Measurements from ENCODE around the gene ZBTB17.

Gene ZBTB17

DNA sequence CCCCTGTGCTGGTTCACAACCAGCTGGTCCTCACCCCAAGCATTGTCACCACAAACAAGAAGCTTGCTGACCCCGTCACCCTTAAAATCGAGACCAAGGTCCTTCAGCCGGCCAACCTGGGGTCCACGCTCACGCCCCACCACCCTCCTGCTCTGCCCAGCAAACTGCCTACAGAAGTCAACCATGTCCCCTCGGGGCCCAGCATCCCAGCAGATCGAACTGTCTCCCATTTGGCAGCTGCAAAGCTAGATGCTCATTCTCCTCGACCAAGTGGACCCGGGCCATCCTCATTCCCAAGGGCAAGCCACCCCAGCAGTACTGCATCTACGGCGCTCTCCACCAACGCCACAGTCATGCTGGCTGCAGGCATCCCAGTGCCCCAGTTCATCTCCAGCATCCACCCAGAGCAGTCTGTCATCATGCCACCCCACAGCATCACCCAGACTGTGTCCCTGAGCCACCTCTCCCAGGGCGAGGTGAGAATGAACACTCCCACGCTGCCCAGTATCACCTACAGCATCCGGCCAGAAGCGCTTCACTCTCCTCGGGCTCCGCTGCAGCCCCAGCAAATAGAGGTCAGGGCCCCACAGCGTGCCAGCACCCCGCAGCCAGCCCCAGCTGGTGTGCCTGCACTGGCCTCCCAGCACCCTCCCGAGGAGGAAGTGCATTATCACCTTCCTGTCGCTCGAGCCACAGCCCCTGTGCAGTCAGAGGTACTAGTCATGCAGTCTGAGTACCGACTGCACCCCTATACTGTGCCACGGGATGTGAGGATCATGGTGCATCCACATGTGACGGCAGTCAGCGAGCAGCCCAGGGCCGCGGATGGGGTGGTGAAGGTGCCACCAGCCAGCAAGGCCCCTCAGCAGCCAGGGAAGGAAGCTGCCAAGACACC lies 40.6 kb downstream of the ZBTB17 start:
- TF ChIP-seq NFIC (IDR thresholded peaks at IDR 0.05) (no peak), YY1 (IDR thresholded peaks at IDR 0.05; ENCODE audit: low read depth) (no peak), EP300 (IDR thresholded peaks at IDR 0.05; ENCODE audit: borderline replicate concordance) (no peak), CEBPB (IDR thresholded peaks at IDR 0.05) (no peak), TCF12 (IDR thresholded peaks at IDR 0.05; ENCODE audit: low read depth) (no peak)
- TF ChIP-seq, protein P1, sequence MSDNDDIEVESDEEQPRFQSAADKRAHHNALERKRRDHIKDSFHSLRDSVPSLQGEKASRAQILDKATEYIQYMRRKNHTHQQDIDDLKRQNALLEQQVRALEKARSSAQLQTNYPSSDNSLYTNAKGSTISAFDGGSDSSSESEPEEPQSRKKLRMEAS (IDR thresholded peaks at IDR 0.05) = no peak

DNA sequence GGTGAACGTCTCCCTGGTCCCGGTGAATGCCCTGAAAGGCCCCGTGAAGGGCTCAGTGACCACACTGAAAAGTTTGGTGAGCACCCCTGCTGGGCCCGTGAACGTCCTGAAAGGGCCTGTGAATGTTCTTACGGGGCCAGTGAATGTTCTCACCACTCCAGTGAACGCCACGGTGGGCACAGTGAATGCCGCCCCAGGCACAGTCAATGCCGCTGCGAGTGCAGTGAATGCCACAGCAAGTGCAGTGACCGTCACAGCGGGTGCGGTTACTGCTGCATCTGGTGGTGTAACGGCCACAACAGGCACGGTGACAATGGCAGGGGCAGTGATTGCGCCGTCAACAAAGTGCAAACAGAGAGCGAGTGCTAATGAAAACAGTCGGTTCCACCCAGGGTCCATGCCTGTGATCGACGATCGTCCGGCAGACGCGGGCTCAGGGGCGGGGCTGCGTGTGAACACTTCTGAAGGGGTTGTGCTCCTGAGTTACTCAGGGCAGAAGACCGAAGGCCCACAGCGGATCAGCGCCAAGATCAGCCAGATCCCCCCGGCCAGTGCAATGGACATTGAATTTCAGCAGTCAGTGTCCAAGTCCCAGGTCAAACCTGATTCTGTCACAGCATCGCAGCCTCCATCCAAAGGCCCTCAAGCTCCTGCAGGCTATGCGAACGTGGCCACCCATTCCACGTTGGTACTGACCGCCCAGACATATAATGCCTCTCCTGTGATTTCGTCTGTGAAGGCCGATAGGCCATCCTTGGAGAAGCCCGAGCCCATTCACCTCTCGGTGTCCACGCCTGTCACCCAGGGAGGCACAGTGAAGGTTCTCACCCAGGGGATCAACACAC lies 41.5 kb downstream of the ZBTB17 start:
- TF ChIP-seq, protein P1 (IDR thresholded peaks at IDR 0.05) = no peak
- no peak for TF ChIP-seq YY1 (IDR thresholded peaks at IDR 0.05; ENCODE audit: low read depth)

DNA sequence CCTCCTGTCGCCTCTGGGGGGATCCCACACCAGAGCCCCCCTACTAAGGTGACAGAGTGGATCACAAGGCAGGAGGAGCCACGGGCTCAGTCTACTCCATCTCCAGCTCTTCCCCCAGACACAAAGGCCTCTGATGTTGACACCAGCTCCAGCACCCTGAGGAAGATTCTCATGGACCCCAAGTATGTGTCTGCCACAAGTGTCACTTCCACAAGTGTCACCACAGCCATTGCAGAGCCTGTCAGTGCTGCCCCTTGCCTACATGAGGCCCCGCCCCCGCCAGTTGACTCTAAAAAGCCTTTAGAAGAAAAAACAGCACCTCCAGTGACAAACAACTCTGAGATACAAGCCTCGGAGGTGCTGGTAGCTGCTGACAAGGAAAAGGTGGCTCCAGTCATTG lies 42.2 kb downstream of the ZBTB17 start:
- TF ChIP-seq CREB1 (IDR thresholded peaks at IDR 0.05; ENCODE audit: low read depth) = no peak
- TF ChIP-seq, protein P2, sequence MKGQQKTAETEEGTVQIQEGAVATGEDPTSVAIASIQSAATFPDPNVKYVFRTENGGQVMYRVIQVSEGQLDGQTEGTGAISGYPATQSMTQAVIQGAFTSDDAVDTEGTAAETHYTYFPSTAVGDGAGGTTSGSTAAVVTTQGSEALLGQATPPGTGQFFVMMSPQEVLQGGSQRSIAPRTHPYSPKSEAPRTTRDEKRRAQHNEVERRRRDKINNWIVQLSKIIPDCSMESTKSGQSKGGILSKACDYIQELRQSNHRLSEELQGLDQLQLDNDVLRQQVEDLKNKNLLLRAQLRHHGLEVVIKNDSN (IDR thresholded peaks at IDR 0.05) = no peak
- no peak for TF ChIP-seq RAD21 (IDR thresholded peaks at IDR 0.05; ENCODE audit: low read depth)
- TF ChIP-seq TCF12 (IDR thresholded peaks at IDR 0.05; ENCODE audit: low read depth) = no peak
- TF ChIP-seq NFIC (IDR thresholded peaks at IDR 0.05) = no peak
- TF ChIP-seq, protein P1 (IDR thresholded peaks at IDR 0.05) = no peak
- TF ChIP-seq FOXM1 (IDR thresholded peaks at IDR 0.05; ENCODE audit: borderline replicate concordance, low read depth) = no peak
- TF ChIP-seq CEBPB (IDR thresholded peaks at IDR 0.05) = no peak
- TF ChIP-seq TAF1 (IDR thresholded peaks at IDR 0.05; ENCODE audit: low read depth) = no peak
- TF ChIP-seq YY1 (IDR thresholded peaks at IDR 0.05; ENCODE audit: low read depth) = no peak
- no peak for TF ChIP-seq EGR1 (IDR thresholded peaks at IDR 0.05)
- TF ChIP-seq, protein P3, sequence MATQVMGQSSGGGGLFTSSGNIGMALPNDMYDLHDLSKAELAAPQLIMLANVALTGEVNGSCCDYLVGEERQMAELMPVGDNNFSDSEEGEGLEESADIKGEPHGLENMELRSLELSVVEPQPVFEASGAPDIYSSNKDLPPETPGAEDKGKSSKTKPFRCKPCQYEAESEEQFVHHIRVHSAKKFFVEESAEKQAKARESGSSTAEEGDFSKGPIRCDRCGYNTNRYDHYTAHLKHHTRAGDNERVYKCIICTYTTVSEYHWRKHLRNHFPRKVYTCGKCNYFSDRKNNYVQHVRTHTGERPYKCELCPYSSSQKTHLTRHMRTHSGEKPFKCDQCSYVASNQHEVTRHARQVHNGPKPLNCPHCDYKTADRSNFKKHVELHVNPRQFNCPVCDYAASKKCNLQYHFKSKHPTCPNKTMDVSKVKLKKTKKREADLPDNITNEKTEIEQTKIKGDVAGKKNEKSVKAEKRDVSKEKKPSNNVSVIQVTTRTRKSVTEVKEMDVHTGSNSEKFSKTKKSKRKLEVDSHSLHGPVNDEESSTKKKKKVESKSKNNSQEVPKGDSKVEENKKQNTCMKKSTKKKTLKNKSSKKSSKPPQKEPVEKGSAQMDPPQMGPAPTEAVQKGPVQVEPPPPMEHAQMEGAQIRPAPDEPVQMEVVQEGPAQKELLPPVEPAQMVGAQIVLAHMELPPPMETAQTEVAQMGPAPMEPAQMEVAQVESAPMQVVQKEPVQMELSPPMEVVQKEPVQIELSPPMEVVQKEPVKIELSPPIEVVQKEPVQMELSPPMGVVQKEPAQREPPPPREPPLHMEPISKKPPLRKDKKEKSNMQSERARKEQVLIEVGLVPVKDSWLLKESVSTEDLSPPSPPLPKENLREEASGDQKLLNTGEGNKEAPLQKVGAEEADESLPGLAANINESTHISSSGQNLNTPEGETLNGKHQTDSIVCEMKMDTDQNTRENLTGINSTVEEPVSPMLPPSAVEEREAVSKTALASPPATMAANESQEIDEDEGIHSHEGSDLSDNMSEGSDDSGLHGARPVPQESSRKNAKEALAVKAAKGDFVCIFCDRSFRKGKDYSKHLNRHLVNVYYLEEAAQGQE (IDR thresholded peaks at IDR 0.05; ENCODE audit: low read depth) = no peak
- no peak for TF ChIP-seq EP300 (IDR thresholded peaks at IDR 0.05; ENCODE audit: borderline replicate concordance)
- no peak for TF ChIP-seq TEAD4 (IDR thresholded peaks at IDR 0.05)
- no peak for TF ChIP-seq ZBTB7A (IDR thresholded peaks at IDR 0.05; ENCODE audit: low read depth)

DNA sequence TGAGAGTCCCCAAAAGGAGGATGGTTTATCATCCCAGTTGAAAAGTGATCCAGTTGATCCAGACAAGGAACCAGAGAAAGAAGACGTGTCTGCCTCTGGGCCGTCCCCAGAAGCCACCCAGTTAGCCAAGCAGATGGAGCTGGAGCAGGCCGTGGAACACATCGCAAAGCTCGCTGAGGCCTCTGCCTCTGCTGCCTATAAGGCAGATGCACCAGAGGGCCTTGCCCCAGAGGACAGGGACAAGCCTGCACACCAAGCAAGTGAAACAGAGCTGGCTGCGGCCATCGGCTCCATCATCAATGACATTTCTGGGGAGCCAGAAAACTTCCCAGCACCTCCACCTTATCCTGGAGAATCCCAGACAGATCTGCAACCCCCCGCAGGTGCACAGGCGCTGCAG lies 43.3 kb downstream of the ZBTB17 start:
- TF ChIP-seq YY1 (IDR thresholded peaks at IDR 0.05; ENCODE audit: low read depth) = no peak
- no peak for TF ChIP-seq EGR1 (IDR thresholded peaks at IDR 0.05)
- no peak for TF ChIP-seq EP300 (IDR thresholded peaks at IDR 0.05; ENCODE audit: borderline replicate concordance)
- TF ChIP-seq NFIC (IDR thresholded peaks at IDR 0.05) = no peak
- TF ChIP-seq TCF12 (IDR thresholded peaks at IDR 0.05; ENCODE audit: low read depth) = no peak
- TF ChIP-seq FOXM1 (IDR thresholded peaks at IDR 0.05; ENCODE audit: borderline replicate concordance, low read depth) = no peak
- TF ChIP-seq, protein P2 (IDR thresholded peaks at IDR 0.05) = no peak
- TF ChIP-seq ZBTB7A (IDR thresholded peaks at IDR 0.05; ENCODE audit: low read depth) = no peak
- no peak for TF ChIP-seq RAD21 (IDR thresholded peaks at IDR 0.05; ENCODE audit: low read depth)
- no peak for TF ChIP-seq TEAD4 (IDR thresholded peaks at IDR 0.05)
- TF ChIP-seq, protein P1 (IDR thresholded peaks at IDR 0.05) = no peak
- TF ChIP-seq CEBPB (IDR thresholded peaks at IDR 0.05) = no peak
- no peak for TF ChIP-seq CREB1 (IDR thresholded peaks at IDR 0.05; ENCODE audit: low read depth)
- no peak for TF ChIP-seq TAF1 (IDR thresholded peaks at IDR 0.05; ENCODE audit: low read depth)
- TF ChIP-seq, protein P3 (IDR thresholded peaks at IDR 0.05; ENCODE audit: low read depth) = no peak

DNA sequence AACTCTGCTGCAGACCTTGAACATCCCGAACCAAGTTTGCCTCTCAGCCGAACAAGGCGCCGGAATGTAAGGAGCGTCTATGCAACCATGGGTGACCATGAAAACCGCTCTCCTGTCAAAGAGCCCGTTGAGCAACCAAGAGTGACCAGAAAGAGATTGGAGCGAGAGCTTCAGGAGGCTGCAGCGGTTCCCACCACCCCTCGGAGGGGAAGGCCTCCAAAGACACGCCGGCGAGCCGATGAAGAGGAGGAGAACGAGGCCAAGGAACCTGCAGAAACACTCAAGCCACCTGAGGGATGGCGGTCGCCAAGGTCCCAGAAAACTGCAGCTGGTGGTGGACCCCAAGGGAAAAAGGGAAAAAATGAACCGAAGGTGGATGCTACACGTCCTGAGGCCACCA lies 44.0 kb downstream of the ZBTB17 start:
- no peak for TF ChIP-seq CEBPB (IDR thresholded peaks at IDR 0.05)
- no peak for TF ChIP-seq EGR1 (IDR thresholded peaks at IDR 0.05)
- no peak for TF ChIP-seq RAD21 (IDR thresholded peaks at IDR 0.05; ENCODE audit: low read depth)
- no peak for TF ChIP-seq EP300 (IDR thresholded peaks at IDR 0.05; ENCODE audit: borderline replicate concordance)
- TF ChIP-seq TAF1 (IDR thresholded peaks at IDR 0.05; ENCODE audit: low read depth) = no peak
- TF ChIP-seq TEAD4 (IDR thresholded peaks at IDR 0.05) = no peak
- TF ChIP-seq, protein P3 (IDR thresholded peaks at IDR 0.05; ENCODE audit: low read depth) = no peak
- TF ChIP-seq, protein P2 (IDR thresholded peaks at IDR 0.05) = no peak
- TF ChIP-seq ZBTB7A (IDR thresholded peaks at IDR 0.05; ENCODE audit: low read depth) = no peak

Measured in Ishikawa (cell line).